Activated effector memory CD4-positive, alpha-beta T cell treated with Interleukin-2 at 50 U/mL for 16 hours (primary cell): Measurements from ENCODE around the gene TOX3.

Source experiments
- DNase-seq: peaks from one replicate; pipeline ENCODE4 v3.0.0-alpha.2; 2020

Gene TOX3

DNA sequence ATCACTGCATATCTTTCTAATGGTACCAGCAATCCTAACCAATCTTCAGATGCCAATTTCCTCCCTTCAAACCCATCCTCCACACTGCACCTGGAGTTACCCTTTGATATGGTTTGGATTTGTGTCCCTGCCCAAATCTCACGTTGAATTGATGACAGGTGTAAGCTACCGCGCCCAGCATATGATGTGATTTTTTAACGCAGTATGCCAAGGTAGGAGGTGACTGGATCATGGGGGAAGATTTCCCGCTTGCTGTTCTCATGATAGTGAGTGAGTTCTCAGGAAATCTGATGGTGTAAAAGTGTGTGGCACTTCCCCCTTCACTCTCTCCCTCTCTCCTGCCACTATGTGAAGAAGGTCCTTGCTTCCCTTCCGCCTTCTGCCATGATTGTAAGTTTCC, 57.0 kb downstream of the TOX3 start:
- no peak for DNase-seq

DNA sequence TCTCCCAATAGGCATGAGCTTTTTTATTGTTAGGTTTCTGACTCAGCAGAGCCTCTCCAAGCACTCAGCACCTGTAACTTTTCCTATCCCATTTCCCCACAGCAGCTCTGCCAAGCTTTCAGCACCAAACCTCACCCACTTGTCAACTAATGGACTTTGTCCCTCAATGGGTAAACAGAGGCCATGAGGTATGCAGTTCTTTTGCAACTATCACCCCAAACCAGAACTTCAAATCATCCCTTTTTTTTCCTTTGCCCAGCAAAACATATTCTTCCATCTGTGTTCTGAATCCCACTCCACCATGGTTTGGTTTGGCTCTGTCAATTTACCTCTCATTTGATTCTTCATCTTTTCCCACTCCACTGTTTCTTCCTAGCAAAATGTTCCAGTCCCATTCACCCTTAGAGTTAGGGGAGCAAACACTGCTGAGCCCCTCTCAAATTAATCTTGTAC, 58.1 kb downstream of the TOX3 start:
- DNase-seq: no peak

DNA sequence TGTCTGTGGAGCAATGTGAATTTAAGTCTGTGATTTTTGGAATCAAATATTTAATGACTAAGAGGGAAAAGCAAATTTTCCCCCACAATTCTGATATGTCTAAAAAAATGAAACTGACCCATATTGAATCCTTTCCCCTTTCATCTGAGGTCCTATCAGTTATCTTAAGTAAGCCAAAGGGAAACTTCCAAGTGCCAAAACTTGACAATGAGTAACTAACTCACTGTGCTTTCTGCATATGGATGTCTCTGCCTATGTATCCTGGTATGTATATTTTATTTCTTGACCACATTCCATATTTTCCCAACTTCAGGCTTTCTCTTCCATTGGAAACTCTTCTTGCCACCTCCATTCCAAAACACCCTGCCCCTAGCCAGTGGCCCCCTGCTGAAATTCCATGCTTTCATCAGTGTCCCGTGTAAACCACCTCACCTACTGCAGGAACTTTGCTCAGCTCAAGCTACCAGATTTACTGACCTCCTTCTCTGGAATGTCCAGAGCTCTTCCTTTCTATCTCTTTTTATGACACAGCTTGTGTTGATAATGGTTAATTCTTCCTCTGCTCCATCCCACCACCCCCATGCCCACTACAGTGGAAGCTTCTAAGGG, 59.0 kb downstream of the TOX3 start:
- DNase-seq: no peak

DNA sequence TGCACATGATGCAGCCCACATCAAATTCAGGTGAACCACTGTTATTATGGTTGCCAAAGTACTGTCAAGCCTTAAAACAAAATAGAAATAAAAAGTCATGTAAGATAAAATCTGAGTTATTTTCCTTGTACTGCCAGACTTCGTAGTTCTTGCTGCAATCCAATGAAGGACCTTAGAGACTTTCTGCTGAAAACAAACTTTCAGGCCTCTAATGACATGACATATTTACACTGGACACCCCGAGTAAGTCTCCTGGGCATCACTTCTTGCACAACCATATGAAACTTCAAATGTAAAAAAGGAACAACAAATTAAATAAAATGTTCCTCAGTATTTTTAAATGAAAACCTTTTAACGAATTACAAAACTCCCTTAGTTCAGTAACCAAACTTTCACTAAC, 66.7 kb downstream of the TOX3 start:
- no peak for DNase-seq

DNA sequence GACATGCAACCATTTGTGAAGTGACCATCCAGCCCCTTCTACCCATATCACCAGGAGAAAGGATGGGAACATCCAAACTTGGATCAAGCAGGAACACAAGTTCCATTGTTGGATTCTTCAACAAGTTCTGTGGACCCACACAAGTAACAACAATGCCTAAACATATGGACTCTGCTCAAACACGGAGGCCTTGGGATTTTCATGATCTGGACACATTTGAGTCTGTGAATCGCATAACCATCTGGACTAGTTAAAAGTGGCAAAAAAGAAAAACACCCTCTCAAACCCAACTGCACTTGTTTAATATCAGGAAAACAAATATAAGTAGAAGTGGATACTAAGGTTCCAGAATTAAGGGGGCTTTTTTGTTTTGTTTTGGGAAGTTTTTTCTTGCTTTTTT, 70.8 kb downstream of the TOX3 start:
- DNase-seq: no peak

DNA sequence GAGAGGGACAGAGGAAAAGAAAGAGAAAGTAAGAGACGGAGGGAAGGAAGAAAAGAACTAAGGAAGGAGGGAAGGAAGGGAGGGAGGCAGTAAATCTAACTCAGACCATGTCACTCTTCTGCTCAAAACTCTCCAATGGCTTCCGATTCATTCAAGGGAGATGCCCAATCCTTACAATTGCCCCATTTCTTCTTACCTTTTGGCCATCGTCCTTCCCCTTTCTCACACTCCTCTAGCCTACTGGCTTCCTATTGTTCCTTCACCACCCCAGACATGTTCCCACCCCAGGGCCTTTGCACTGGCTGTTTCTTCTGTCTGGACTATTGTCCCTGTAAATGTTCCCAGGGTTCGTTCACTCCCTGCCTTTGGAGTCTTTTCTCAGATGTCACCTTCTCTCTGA, 72.3 kb downstream of the TOX3 start:
- no peak for DNase-seq

DNA sequence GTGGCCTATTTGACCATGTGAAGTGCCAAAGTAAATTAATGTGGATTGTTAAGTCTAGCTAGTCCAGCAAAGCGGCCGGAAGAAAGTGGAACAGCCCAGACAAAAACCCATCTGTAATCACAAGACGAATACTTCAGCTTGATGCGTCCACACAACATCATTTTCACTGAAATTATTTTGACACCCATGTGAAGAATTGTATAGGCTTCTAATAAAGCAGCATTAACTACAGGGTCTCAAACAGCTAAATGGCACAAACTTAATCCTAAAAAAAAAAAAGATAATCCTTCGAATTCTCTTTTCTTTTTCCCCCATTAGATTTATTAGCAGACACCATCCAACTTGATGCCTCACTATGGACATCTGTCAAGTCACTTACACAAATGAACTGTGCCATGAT, 73.8 kb downstream of the TOX3 start:
- no peak for DNase-seq

DNA sequence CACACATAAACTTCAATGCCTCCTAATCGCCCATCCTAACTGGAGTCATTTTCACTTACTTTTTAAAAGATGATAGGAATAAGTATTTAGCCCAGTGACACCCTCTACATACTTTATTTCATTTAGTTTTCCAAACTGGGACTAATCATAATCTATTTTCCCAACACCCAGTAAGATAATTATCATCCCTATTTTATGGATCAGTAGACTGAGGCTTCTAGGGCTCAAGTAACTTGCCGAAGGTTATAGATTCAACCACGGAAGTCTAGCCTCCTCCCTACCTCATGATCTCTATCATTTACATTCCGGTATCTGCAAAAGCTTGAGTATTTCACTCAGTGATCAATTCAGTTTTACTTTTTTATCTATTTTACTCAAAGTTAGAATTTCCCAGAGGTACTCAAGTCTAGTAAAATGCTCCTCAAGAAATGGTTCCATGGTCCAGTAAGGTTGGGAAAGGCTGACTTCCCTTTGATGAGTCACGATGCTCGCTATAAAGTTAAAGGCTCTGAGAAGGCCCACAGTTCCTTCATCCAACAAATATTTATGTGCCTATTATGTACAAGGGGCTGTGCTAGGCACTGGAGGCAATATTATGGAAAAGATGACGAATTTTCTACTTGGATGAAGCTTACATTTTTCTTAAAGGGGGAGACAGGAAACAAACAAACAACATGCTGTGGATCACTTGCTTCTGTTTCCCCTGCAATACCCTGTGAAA, 75.1 kb downstream of the TOX3 start:
- no peak for DNase-seq

DNA sequence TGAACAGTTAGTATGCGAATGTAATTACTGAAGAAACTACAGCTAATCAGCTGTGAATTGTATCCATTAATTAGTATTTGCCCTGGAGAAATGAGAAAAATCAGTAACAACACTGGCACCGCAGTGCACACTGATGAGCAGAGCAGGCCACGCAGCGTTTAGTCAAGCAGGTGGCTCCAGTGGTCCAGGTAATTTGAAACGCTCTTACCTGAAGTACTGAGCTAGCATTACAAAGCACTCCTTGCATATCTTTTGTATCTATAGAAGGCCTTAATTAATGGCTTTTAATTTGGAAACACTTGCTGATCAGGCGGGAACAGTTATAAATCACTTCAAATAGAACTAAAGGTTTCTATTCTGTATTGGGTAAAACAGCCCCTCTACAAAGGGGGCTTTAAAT, 76.4 kb downstream of the TOX3 start:
- no peak for DNase-seq

DNA sequence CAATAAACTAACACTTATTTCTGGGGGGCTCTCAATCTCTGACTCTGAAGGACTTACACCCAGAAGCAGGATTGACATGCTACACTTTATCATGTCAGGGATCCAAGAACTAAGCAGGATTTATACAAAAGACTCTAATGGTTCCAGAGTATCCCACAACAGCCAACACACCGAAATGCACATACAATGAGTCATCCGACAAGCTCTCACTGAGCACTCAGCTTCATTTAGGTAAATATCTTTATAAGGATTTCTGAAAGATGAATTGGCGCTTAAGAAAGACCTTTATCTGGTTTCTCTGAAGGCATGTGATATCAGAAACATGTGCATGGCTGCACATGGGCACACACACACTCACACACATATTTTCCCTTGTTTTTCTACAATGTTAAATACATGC, 77.2 kb downstream of the TOX3 start:
- no peak for DNase-seq

DNA sequence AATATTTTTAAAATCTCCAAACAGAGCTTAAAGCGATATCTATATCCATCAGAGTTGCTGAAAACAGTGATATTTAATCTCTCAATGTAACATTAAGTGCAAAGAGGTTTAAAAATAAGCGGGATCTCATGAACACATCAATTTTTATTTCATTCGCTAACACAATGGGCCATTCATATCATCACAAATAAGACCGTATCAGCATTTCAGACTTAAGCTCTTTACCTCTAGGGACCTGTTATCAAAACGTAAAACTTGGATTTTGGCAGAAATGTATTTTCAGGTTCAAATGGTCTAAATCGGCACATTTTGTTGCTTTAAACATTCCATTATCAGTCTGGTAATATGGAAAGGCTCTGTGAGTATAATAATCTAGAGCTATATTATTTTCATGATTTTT, 77.9 kb downstream of the TOX3 start:
- DNase-seq: no peak

DNA sequence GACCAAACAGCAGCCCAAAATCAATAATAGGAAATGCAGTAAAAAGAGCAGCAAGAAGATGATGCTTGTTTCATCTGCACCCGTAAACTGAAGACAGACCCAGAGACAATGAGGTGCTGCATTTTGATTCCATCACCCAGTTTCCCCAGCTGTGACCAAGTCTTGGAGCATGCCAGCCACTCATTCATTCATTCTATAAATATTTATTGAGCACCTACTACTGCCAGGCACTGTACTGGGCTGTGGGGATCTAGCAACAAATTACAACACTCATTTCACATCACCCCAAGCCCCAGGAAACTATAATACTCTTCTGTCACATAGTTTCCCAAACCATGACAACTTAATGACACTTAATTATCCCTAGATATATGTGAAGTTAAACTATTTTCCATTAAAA, 79.2 kb downstream of the TOX3 start:
- no peak for DNase-seq

DNA sequence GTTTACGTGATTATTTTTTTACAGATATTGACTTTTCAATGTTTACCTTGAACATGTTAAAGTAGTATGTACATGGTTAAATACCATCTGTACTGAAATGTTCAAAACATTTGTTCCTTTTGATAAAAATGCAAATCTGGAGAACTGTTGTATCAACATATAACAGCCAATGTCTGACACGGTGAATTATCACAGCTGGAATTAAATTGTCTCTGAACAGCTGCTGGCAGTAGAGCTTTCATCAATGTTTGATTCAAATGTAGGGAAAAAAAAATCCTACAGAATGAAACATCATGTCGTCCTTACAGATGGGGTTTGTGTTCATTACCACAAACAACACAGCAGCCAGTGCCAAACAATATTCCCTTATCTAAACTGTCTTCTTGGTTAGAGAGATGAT, 79.9 kb downstream of the TOX3 start:
- no peak for DNase-seq

DNA sequence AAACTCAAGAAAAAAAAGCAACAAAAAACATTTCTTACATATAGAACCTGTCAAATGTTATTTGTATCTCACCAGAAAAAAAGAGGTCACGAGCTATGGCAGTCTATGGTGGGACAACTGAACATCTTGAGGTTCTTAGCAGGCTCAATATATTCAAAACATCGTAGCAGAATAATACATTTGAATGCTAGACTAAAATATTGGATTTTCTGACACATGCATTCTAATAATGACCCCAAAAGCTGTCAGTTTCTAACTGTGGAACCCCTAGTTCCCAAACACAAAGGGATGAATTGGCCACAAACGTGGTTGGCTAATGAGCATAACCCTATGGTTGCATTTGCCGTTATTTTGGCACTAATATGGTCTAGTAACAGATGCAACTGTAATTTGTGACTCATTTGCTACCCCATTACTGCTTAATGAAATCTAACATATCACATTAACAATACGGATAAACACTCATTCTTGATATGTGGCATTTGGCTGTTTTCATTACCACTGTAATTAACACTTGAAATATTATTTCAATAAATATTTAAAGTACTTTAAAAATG, 81.2 kb downstream of the TOX3 start:
- DNase-seq: no peak

DNA sequence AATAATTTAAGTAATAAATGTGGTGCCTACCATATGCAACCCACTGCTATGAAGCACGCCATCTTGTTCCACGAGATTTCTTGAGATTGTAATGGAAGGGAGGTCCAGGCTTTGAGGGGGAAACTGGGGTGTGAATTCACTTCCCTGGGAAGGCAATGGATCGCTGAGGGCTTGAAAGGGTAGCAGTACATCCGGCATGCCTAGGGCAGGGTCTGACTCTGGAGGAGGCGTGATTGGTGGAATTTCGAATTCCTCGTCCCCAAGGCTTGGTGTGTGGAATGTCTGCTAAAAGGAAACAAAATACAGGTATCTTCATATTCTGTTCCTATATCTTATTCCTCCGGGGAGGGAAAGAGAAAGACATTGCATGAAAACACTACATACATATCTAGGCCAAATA, 83.0 kb downstream of the TOX3 start:
- DNase-seq: no peak

DNA sequence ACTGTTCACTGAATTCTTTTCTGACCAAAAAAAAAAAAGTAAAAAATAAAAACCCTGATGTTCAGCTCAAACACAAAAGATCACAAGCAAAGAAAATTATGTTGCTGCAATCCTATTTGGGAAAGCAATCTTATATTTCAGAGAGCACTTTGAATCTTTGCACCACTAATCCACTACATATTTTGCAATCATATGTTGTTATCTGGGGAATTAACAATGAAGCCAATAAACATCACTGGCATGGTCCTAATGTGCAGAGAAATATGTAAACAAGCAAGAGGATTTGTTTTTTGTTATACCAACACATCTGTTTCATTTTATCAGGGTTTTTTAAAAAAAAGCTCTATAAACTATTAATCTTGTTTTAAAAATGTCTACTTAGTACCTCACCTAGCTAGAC, 84.1 kb downstream of the TOX3 start:
- no peak for DNase-seq

DNA sequence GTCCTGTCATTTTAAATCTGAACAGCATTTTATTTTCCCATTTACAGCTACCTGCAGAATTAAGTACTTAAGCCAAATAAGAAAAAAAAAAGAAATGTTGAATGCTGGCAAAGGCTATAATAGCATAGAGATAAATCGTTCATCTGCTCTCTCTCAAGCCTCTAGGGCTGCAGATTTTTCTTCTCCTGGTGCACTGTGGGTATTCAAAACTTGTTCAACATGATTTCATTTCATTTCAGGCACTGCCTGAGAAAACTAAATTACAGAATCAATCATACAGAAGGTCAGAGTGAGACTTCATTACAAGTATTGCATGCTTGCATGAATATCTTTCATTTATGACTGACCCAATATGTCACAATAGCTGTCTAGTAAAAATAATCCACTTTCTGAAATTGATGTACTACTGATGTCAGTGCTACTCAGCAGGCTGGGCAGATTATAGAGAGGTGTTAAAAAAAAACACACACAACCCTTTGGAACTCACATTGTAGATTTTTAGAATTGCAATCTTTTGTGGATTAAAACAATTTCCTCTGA, 86.2 kb downstream of the TOX3 start:
- DNase-seq: no peak

DNA sequence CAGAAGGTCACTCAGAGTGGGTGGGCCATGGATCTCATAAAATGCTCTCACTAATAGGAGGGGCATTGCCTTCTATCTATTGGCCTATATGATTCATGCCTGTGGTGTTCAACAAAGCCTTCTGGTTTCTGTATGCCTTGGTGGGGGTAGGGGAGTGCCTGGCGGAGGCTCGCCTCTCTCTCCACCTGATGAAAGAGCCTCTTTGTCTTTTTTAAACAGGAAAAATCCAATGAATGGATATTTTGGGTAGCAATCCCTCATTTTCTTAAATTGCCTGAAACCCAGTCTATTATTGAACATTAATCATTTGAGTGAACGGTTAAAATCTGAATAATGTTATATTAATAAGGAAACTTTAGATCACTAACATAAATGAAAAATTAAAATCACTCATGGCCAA, 90.6 kb downstream of the TOX3 start:
- DNase-seq: no peak

DNA sequence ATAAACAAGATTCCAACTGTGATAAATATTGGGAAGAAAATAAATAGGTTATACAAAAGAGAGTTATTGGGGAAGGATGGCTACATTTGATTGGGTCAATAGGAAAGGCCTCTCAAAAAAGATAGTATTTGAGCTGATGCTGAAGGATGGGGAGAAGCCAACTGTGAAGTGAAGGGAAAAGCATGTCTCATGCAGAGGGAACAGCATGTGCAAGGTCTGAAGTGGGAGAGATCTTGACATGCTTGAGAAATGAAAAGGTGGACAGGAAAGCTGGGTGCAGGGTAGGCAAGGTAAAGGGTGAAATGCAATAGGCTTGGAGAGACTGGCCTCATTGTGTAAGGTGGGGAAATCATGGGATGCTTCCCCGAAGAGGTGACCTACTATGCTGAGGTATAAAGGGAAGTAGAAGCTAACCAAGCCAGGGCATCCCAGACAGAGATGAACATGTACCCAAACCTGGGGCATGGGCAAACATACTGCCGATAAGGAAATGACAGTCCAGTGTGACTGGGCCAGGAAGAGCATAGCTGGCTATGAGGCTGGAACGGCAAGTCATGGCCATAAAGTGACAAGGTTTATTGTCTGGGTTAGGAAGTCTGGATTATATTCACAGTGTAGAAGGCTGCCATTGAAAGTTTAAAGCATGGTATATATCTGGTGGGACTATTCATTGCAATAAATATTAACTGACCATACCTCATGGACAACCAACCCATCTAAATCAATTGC, 91.2 kb downstream of the TOX3 start:
- DNase-seq: no peak

DNA sequence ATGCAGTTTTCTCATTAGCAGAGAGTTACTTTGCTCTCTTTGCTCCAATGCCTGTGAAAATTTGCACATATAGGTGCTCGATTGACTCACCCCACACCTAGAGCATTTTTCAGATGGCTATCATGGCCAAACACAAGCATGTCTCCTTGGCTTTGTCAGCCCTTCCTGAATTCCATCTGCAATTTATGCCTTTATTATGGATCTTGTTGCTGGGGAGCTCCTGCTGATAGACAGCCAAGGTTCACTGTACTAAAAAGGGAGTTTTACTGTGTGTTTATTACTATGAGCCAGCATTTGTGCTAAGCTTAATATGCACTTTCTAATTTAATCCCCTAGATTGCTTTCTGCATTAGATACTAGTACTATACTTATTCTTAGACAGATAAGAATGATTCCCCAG, 93.3 kb downstream of the TOX3 start:
- no peak for DNase-seq

DNA sequence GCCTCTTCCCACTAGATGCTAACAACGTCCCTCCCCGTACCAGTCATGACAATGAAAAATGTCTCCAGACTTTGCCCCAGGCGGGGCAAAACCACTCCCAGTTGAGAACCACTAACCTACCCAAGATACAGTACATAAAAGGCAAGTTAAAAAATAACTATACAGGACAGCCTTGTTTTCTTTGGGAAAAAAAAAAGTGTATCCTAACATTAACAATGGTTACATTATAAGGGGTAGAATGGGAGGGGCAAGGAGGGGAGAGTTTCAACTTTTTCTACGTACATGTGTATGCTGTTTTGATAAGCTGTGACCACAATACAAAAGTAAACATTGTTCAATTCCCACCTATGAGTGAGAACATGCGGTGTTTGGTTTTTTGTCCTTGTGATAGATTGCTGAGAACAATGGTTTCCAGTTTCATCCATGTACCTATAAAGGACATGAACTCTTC, 94.9 kb downstream of the TOX3 start:
- no peak for DNase-seq

DNA sequence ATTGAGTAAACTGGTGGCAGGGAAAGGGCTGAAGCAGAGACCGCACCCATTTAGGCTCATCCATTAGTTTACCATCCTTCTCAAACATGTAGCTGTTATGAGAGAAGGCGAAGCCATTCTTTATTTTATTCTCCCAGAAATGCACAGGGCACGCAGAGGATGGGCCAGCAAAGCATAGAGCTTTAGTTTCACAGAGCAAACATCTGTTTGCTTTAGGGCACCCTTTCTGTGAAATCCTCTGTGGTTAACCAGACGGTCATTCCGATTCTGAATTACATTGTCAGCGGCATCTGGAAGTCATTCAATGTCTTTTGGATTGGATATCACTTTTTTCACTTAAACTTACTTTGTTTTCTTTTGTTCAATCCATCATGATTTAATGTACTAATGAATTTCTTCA, 96.0 kb downstream of the TOX3 start:
- DNase-seq: no peak

DNA sequence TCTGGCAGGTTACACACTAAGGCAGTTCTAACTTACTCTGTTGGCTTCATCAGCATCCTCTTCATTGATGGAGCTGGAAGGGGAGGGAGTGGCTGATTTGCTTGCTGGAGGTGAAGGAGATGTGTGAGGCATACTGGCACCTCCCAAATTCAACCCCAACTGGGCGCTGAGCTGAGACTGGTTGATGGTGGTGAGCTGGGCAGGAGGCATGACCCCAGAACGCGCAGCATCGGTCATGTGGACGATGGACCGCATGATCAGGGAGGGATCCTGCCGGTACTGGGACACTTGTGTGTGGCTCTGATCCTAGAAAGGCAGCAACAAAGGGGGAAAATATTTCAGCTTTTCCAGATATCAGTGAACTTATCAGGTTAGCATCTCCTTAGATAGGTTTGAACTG, 96.7 kb downstream of the TOX3 start:
- DNase-seq: no peak

DNA sequence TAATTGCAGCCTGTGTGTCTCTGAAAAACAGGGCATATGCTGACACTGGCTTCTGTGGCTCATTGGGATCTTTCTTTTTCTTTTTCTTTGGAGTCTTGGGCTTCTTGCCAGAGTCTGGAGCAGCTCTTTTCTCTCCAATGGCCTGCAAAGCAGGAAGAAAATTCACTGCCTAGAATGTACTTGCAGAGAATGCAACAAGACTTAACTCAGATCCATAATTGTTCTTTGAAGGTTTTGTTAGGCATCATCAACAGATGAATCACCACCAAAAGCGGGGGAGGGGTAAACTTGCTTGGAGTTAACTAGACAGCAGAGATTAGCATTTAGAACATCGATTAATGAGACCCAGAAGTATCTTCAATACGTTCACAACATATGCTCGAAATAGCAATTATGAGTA, 100.9 kb downstream of the TOX3 start:
- no peak for DNase-seq
